CD4-positive, alpha-beta memory T cell (primary cell): ENCODE data around the gene RPS27A. TPM values are rescaled to one million over a fixed set of nuclear protein-coding genes. Genes with fewer than 3 reads are reported as not detected.

Source experiments
- CTCF ChIA-PET: fragments of 350-600 bp; sonication (Branson Sonifier 250); formaldehyde crosslinking; loops from one replicate; lab custom pipeline; 2021; ENCODE audit warnings: inconsistent platforms; ENCODE audit not compliant: partially characterized antibody; lab: Charles Lee
- POLR2A ChIA-PET: fragments of 350-600 bp; sonication (Branson Sonifier 250); formaldehyde crosslinking; loops from one replicate; lab custom pipeline; 2021; ENCODE audit not compliant: partially characterized antibody; lab: Charles Lee
- DNase-seq, 5 donors: peaks; one replicate each; pipeline versions ENCODE4 v3.0.0 to v3.0.0-alpha.2; 2020 to 2022; ENCODE audit warnings: mixed read lengths in 1 of 5
- H3K27ac ChIP-seq: one replicate; pipeline ENCODE4 v1.7.0; 2013; ENCODE audit warnings: low read depth, low read length
- H3K27me3 ChIP-seq: 2 replicates; pipeline ENCODE4 v1.7.0; 2013; ENCODE audit warnings: mild to moderate bottlenecking, low read length, moderate library complexity; ENCODE audit not compliant: insufficient read depth
- H3K36me3 ChIP-seq: 2 replicates; pipeline ENCODE4 v1.7.0; 2013; ENCODE audit warnings: mild to moderate bottlenecking, low read length, moderate library complexity; ENCODE audit not compliant: insufficient read depth
- H3K4me1 ChIP-seq: 2 replicates; pipeline ENCODE4 v1.7.0; 2013; ENCODE audit warnings: mild to moderate bottlenecking, low read length, moderate library complexity; ENCODE audit not compliant: insufficient read depth
- H3K4me3 ChIP-seq, 2 donors: one replicate each; pipeline ENCODE4 v1.7.0; 2013; ENCODE audit warnings: low read length in 2 of 2, mild to moderate bottlenecking in 1 of 2
- H3K9me3 ChIP-seq, 2 donors: one replicate each; pipeline ENCODE4 v1.7.0; 2013; ENCODE audit warnings: low read length in 2 of 2, control low read depth in 1 of 2; ENCODE audit not compliant: control insufficient read depth in 1 of 2
- H3K27ac Mint-ChIP-seq, 7 donors: one replicate each; pipeline ENCODE4 v1.8.0; 2020 to 2021; ENCODE audit warnings: mixed read lengths in 7 of 7, mild to moderate bottlenecking in 6 of 7, inconsistent platforms in 3 of 7, moderate library complexity in 3 of 7
- H3K27me3 Mint-ChIP-seq, 2 donors: one replicate each; pipeline ENCODE4 v1.8.0; 2020 to 2021; ENCODE audit warnings: mixed read lengths in 2 of 2
- H3K36me3 Mint-ChIP-seq, 2 donors: one replicate each; pipeline ENCODE4 v1.8.0; 2020 to 2021; ENCODE audit warnings: mixed read lengths in 2 of 2, inconsistent platforms in 1 of 2, mild to moderate bottlenecking in 1 of 2
- H3K4me1 Mint-ChIP-seq, 4 donors: one replicate each; pipeline ENCODE4 v1.8.0; 2020 to 2021; ENCODE audit warnings: mixed read lengths in 4 of 4, mild to moderate bottlenecking in 1 of 4
- H3K4me3 Mint-ChIP-seq, 8 donors: one replicate each; pipeline ENCODE4 v1.8.0; 2020 to 2021; ENCODE audit warnings: mixed read lengths in 8 of 8, mild to moderate bottlenecking in 7 of 8, moderate library complexity in 6 of 8, inconsistent platforms in 3 of 8
- H3K9me3 Mint-ChIP-seq, 8 donors: one replicate each; pipeline ENCODE4 v1.8.0; 2020 to 2021; ENCODE audit warnings: mixed read lengths in 8 of 8, mild to moderate bottlenecking in 5 of 8, inconsistent platforms in 3 of 8, moderate library complexity in 1 of 8
- intact Hi-C: fragments of 100-400 bp; cut with micrococcal nuclease; formaldehyde crosslinking; loops from one replicate; pipeline ENCODE4 v1.15.1; 2023
- polyA plus RNA-seq, 2 donors: library from polyadenylated mRNA; unstranded; fragments of 300-500 nt; fragmentation: Illumina TruSeq; gene quantifications; one replicate each; pipeline ENCODE4 v1.2.3, GENCODE V29; 2021
- total RNA-seq, 2 experiments: library from RNA; stranded (reverse); gene quantifications; one replicate each; pipeline ENCODE4 v1.2.3, GENCODE V29; 2021

RPS27A gene
- total and polyA plus RNA-seq, 4 experiments from 2014 or later, result 2,280 to 3,667 (median 2,534) TPM

DNA sequence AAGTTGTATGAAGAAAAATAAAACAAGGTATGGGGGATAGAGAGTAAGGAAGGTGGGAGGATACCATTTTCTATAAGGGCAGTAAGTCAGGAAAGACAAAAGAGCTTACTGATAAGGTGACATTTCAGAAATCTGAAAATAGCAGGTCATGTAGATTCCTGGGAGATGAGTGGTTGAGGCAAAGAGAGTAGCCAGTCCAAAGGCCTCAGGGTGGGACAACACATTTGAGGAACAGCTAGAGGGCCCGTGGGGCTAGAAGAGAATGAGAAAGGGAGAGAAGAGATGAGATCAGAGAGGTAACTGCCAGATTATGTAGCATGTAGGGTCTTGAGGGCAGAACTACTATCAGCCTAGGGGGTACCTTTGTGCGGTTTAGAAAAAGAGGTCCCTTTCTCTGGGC, 3.3 kb upstream of the RPS27A start:
- H3K4me1 ChIP-seq, result peaks cover 42% of the 10 kb centered on the region
- Mint-ChIP-seq H3K27ac (peak overlapping the region in 5 of 7 donors; percentile 11 to 56 (median 20)), H3K4me1 (peaks cover 38 to 68% (median 53%) of the 10 kb centered on the region in 4 donors), H3K9me3 (no peaks in the 10 kb centered on the region), H3K27me3 (no peaks in the 10 kb centered on the region), H3K4me3 (peak overlapping the region in 2 of 8 donors; percentile 52 to 64), H3K36me3 (peaks cover 9 to 22% of the 10 kb centered on the region in 2 donors)
- no peaks in the 10 kb centered on the region for H3K27me3 ChIP-seq
- ChIA-PET CTCF (no interaction called here), POLR2A (no interaction called here)
- H3K36me3 ChIP-seq, result peaks cover 7% of the 10 kb centered on the region
- no peak for DNase-seq
- intact Hi-C loops, result no loop called here
- H3K4me3 ChIP-seq, result no peak overlapping the region
- no peaks in the 10 kb centered on the region for H3K9me3 ChIP-seq
- no peak overlapping the region for H3K27ac ChIP-seq

DNA sequence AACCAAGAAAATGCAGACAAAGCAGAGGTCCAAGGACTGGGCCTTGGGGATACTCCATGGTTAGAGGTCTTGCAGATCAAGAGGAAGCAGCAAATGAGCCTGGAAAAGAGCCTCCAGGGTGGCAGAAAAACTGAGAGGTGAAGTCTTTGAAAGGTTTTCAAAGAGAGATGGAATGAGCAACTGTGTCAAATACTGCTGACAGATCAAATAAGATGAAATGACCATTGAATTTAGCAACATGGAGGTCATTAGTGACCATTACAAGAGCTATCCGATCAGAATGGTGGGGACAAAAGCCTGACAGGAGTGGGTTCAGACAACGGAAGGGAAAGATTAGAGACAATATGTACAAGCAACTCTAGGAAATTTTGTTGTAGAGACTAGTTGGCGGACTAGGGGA, 1.9 kb upstream of the RPS27A start:
- no peak for DNase-seq
- Histone ChIP-seq H3K9me3 (no peaks in the 10 kb centered on the region), H3K27me3 (no peaks in the 10 kb centered on the region), H3K36me3 (peaks cover 20% of the 10 kb centered on the region), H3K4me1 (peaks cover 55% of the 10 kb centered on the region), H3K27ac (no peak overlapping the region), H3K4me3 (no peak overlapping the region)
- intact Hi-C loops, result loop anchor here (5.0 to 10.0 kb wide), 2 partner anchors 52 to 666 kb away; no protein-coding TSS in a partner anchor
- no peaks in the 10 kb centered on the region for H3K27me3 Mint-ChIP-seq
- CTCF ChIA-PET, result no interaction called here
- peaks cover 19 to 35% of the 10 kb centered on the region in 2 donors for H3K36me3 Mint-ChIP-seq
- peaks cover 47 to 77% (median 63%) of the 10 kb centered on the region in 4 donors for H3K4me1 Mint-ChIP-seq
- H3K9me3 Mint-ChIP-seq, result no peaks in the 10 kb centered on the region
- H3K27ac Mint-ChIP-seq, result peak overlapping the region; percentile 1 to 97 (median 53)
- POLR2A ChIA-PET, result no interaction called here
- peak overlapping the region; percentile 43 to 100 (median 99) for H3K4me3 Mint-ChIP-seq

DNA sequence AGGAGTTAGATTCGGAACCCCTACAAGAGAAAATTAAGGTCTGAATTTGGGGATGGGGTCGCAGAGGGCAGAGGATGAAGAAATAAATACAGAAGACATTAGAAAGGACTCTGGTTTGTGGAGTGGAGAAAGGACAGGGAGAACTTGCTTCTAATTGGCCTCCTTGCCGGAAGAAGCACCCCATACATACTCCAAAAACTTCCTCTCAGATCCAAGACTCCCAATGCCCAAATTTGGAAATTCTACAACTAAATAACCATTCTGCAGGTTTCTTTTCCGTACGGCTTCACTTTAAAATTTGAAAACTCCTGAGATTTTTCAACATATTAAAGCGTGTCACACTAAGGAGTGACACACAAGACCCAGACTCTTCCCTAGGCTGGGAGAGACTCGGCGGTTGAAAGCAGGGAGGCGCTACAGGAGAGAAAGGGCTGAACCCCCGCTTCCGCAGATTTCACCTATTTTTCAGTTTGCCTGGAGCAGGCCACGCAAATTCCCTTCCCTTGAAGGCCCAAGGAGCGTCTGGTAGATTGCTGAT, 873 bp upstream of the RPS27A start:
- ChIA-PET CTCF (interaction anchor here (0.7 kb wide), 1 partner anchor 119 kb away, joined by 3 read pairs; no protein-coding TSS in a partner anchor), POLR2A (interaction anchor here (0.6 to 1.6 kb wide), 2 partner anchors 181 to 287 kb away, joined by 6 to 43 read pairs; partner anchors contain the start of gene RTN4)
- peak overlapping the region; percentile 92 to 100 (median 100) for H3K4me3 Mint-ChIP-seq
- Histone ChIP-seq H3K4me3 (peak overlapping the region; percentile 82 to 98), H3K27ac (peak overlapping the region; percentile 97), H3K4me1 (peaks cover 57% of the 10 kb centered on the region), H3K9me3 (no peaks in the 10 kb centered on the region), H3K27me3 (no peaks in the 10 kb centered on the region), H3K36me3 (peaks cover 31% of the 10 kb centered on the region)
- H3K27ac Mint-ChIP-seq, result peak overlapping the region; percentile 94 to 100 (median 98)
- H3K36me3 Mint-ChIP-seq, result peaks cover 21 to 44% of the 10 kb centered on the region in 2 donors
- intact Hi-C loops, result loop anchor here (1.0 to 10.0 kb wide), 10 partner anchors 8 to 667 kb away; partner anchors contain the start of genes CFAP36, EML6, MTIF2 and PPP4R3B
- no peak for DNase-seq
- no peaks in the 10 kb centered on the region for H3K27me3 Mint-ChIP-seq
- H3K4me1 Mint-ChIP-seq, result peaks cover 47 to 78% (median 65%) of the 10 kb centered on the region in 4 donors
- H3K9me3 Mint-ChIP-seq, result no peaks in the 10 kb centered on the region

DNA sequence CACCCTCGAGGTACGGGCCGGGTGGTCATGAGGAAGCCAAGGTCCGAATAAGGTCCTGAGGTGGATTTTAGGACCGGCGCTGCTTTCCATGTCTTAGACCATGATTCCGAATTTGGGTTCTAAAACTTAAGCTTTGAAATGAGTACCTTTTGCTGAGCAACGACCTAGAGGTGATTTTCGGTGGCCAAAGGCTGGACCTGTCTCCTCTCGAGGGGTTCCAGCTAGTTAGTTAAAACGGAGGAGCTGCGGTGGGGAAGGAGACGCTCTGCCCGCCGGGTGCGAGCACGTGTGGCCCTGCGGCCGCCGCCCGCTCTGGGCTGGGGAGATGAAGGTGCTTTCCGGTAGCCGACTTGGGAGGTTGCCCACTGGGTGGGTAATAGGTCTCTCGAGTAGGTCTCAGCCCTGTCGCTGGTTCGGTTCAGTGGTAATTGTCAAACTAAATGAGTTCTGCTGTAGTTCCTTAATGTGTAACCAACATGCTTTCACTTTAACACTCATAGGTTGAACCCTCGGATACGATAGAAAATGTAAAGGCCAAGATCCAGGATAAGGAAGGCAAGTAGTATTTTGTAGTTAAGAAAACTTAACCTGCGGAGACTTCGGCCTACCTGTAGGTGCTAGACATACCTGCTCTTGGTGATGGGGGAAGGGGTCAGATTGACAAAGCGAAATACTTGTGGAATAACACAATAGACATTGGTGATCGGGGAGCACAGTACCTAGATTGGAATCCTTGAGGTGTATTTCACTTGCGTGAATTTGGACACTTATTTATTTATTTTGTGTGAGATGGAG, 572 bp downstream of the RPS27A start:
- Mint-ChIP-seq H3K27me3 (no peaks in the 10 kb centered on the region), H3K9me3 (no peaks in the 10 kb centered on the region), H3K36me3 (peaks cover 21 to 47% of the 10 kb centered on the region in 2 donors), H3K4me3 (peak overlapping the region; percentile 92 to 100 (median 100)), H3K27ac (peak overlapping the region; percentile 94 to 100 (median 98)), H3K4me1 (peaks cover 41 to 69% (median 56%) of the 10 kb centered on the region in 4 donors)
- CTCF ChIA-PET, result interaction anchor here (0.9 to 1.4 kb wide), 6 partner anchors 10 to 185 kb away, joined by 3 to 12 read pairs (median 4); partner anchors contain the start of gene RTN4
- POLR2A ChIA-PET, result interaction anchor here (0.7 to 1.6 kb wide), 20 partner anchors 10 to 385 kb away, joined by 3 to 60 read pairs (median 6); partner anchors contain the start of genes CCDC88A, CFAP36, MTIF2 and PPP4R3B
- peak overlapping the region; percentile 82 to 98 for H3K4me3 ChIP-seq
- H3K9me3 ChIP-seq, result no peaks in the 10 kb centered on the region
- intact Hi-C loops, result loop anchor here (1.0 to 10.0 kb wide), 10 partner anchors 10 to 668 kb away; partner anchors contain the start of genes CFAP36, EML6, MTIF2 and PPP4R3B
- H3K27ac ChIP-seq, result peak overlapping the region; percentile 97
- DNase-seq, result peak; percentile 60 to 84 (median 64)
- peaks cover 44% of the 10 kb centered on the region for H3K4me1 ChIP-seq
- H3K36me3 ChIP-seq, result peaks cover 31% of the 10 kb centered on the region
- H3K27me3 ChIP-seq, result no peaks in the 10 kb centered on the region

DNA sequence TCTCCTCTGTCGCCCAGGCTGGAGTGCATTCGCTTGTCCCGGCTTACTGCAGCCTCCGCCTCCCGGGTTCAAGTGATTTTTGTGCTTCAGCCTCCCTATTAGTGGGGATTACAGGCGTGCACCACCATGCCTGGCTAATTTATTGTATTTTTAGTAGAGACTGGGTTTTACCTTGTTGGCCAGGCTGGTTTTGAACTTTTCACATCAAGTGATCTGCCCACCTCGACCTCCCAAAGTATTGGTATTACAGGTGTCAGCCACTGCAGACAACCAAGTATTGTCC, 1.1 kb downstream of the RPS27A start:
- no peak for DNase-seq
- Mint-ChIP-seq H3K4me3 (peak overlapping the region; percentile 92 to 100 (median 100)), H3K27ac (peak overlapping the region; percentile 94 to 100 (median 98)), H3K36me3 (peaks cover 22 to 49% of the 10 kb centered on the region in 2 donors), H3K27me3 (no peaks in the 10 kb centered on the region), H3K9me3 (no peaks in the 10 kb centered on the region), H3K4me1 (peaks cover 35 to 64% (median 50%) of the 10 kb centered on the region in 4 donors)
- intact Hi-C loops, result loop anchor here (2.0 to 10.0 kb wide), 4 partner anchors 49 to 669 kb away; partner anchors contain the start of gene CFAP36
- CTCF ChIA-PET, result interaction anchor here (0.6 kb wide), 1 partner anchor 143 kb away, joined by 3 read pairs; no protein-coding TSS in a partner anchor
- POLR2A ChIA-PET, result interaction anchor here (0.7 kb wide), 1 partner anchor 26 kb away, joined by 3 read pairs; no protein-coding TSS in a partner anchor
- Histone ChIP-seq H3K4me1 (peaks cover 39% of the 10 kb centered on the region), H3K36me3 (peaks cover 31% of the 10 kb centered on the region), H3K9me3 (no peaks in the 10 kb centered on the region), H3K4me3 (peak overlapping the region; percentile 82 to 98), H3K27ac (peak overlapping the region; percentile 97), H3K27me3 (no peaks in the 10 kb centered on the region)

- ChIA-PET CTCF (no interaction called here), POLR2A (interaction anchor here (0.6 to 1.0 kb wide), 2 partner anchors 12 to 13 kb away, joined by 3 read pairs; no protein-coding TSS in a partner anchor)
- H3K27me3 Mint-ChIP-seq, result no peaks in the 10 kb centered on the region
- Histone ChIP-seq H3K36me3 (peaks cover 38% of the 10 kb centered on the region), H3K9me3 (no peaks in the 10 kb centered on the region), H3K27me3 (no peaks in the 10 kb centered on the region), H3K27ac (no peak overlapping the region), H3K4me1 (peaks cover 36% of the 10 kb centered on the region), H3K4me3 (no peak overlapping the region)
- no peaks in the 10 kb centered on the region for H3K9me3 Mint-ChIP-seq
- no peak for DNase-seq
- H3K36me3 Mint-ChIP-seq, result peaks cover 29 to 56% of the 10 kb centered on the region in 2 donors
- H3K27ac Mint-ChIP-seq, result peak overlapping the region in 5 of 7 donors; percentile 22 to 97 (median 67)
- intact Hi-C loops, result loop anchor here (10.0 kb wide), 1 partner anchor 671 kb away; no protein-coding TSS in a partner anchor
- peaks cover 23 to 48% (median 40%) of the 10 kb centered on the region in 4 donors for H3K4me1 Mint-ChIP-seq
- H3K4me3 Mint-ChIP-seq, result peak overlapping the region in 2 of 8 donors; percentile 7 to 36
Observed at GRCh38 chr2:55235724-55236538, 3.4 kb downstream of the RPS27A start.
